Measurements from ENCODE around the gene LGR4. TPM values are rescaled to one million over a fixed set of nuclear protein-coding genes. Genes with fewer than 3 reads are reported as not detected.

The LGR4 gene
- total and polyA plus RNA-seq, 2 donors (not counting 1 experiment from before 2014, with no cell fraction given): 0.92 to 3.3 TPM

DNA sequence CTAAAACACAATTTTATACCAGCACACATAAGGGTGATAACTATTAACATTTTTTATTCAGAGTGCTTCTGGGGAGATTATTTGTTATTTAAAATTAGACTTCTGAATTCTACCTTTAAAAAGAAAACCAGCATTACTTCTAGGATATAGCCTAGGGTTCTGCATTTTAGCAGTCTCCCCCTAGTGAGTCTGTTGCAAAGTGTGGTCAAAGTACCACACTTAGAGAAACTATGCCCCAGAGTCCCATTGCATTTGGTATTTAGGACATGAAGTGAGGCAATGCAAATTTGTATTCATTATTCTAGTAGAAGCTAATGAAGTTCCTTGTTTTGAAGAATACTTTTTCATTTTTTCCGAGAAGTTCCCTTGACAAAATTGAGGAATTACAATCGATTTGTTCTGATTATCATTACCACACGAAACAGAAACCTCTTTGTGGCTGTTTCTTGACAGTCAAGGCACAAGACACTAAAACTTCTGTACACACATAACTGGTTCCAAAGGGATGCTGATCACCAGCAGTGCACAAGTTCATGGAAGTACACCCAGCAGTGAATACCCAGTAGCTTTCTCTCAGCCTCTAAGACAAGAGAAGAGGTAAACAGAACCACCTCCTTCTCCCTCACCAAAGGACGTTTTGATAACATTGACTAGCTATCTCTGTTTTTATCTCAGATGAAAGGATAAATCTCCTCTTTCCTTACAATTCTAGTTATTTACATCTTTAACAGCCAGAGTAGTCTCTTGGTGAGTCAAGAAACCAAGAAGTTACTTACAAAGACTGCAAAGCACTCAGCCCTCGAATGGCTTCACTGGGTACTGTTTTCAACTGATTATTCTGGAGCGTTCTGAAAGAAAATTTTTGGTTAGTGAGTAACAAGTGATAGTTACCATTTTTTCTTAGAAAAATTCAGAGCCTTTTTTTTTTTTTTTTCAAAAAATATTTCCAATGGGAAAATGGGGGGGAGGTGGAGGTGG is 82.0 kb downstream of the LGR4 start:
- Histone ChIP-seq H3K4me2 (replicated peaks; ENCODE audit: low read depth, low read length, poor library complexity, severe bottlenecking) (no peak overlapping the region), H3K9me3 (ENCODE audit: control extremely low read depth in 1 of 3, control insufficient read depth in 2 of 3, insufficient read depth in 1 of 3, low read length in 2 of 3) (no peaks in the 10 kb centered on the region), H3K79me2 (ENCODE audit: control insufficient read depth, insufficient read depth, low read length) (no peaks in the 10 kb centered on the region), H3K9ac (ENCODE audit: low read length) (no peak overlapping the region), H3K27me3 (replicated peaks in 1 of 4; ENCODE audit: control extremely low read depth in 1 of 4, control insufficient read depth in 3 of 4, insufficient read depth in 4 of 4, low read length in 3 of 4) (no peaks in the 10 kb centered on the region), H3K4me3 (ENCODE audit: control extremely low read depth in 1 of 5, extremely low read depth in 1 of 5, insufficient read depth in 1 of 5, low read depth in 2 of 5, low read length in 4 of 5) (no peak overlapping the region), H3K4me1 (ENCODE audit: control insufficient read depth in 2 of 2, insufficient read depth in 2 of 2, low read length in 2 of 2) (no peaks in the 10 kb centered on the region), H3K36me3 (replicated peaks in 1 of 2; ENCODE audit: control extremely low read depth in 1 of 2, control insufficient read depth in 1 of 2, extremely low read depth in 1 of 2, insufficient read depth in 2 of 2, low read length in 1 of 2) (no peaks in the 10 kb centered on the region), H3K27ac (ENCODE audit: low read length in 2 of 2) (no peak overlapping the region), H4K20me1 (ENCODE audit: control insufficient read depth, insufficient read depth, low read length, poor library complexity, severe bottlenecking) (no peaks in the 10 kb centered on the region), H2AFZ (ENCODE audit: insufficient read depth, low read depth, low read length, poor library complexity, severe bottlenecking) (no peak overlapping the region)
- Mint-ChIP-seq H3K4me3 (no peak overlapping the region), H3K27me3 (no peaks in the 10 kb centered on the region), H3K4me1 (no peaks in the 10 kb centered on the region), H3K9me3 (ENCODE audit: insufficient read depth) (no peaks in the 10 kb centered on the region), H3K27ac (no peak overlapping the region)
- TF ChIP-seq, protein P1, sequence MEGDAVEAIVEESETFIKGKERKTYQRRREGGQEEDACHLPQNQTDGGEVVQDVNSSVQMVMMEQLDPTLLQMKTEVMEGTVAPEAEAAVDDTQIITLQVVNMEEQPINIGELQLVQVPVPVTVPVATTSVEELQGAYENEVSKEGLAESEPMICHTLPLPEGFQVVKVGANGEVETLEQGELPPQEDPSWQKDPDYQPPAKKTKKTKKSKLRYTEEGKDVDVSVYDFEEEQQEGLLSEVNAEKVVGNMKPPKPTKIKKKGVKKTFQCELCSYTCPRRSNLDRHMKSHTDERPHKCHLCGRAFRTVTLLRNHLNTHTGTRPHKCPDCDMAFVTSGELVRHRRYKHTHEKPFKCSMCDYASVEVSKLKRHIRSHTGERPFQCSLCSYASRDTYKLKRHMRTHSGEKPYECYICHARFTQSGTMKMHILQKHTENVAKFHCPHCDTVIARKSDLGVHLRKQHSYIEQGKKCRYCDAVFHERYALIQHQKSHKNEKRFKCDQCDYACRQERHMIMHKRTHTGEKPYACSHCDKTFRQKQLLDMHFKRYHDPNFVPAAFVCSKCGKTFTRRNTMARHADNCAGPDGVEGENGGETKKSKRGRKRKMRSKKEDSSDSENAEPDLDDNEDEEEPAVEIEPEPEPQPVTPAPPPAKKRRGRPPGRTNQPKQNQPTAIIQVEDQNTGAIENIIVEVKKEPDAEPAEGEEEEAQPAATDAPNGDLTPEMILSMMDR (IDR thresholded peaks at IDR 0.05): no peak
- TF ChIP-seq EZH2 (IDR thresholded peaks at IDR 0.05; ENCODE audit: borderline replicate concordance, insufficient read depth, low read depth, low read length, poor library complexity, severe bottlenecking): no peak
- DNase-seq (no peak), ATAC-seq (ENCODE audit: low read depth) (no peak)
- intact Hi-C loops (cut with micrococcal nuclease): no loop called here
- WGBS (ENCODE audit: insufficient coverage): 100% methylated on average over 3 of the region's 6 CpGs
- CTCF ChIA-PET: no interaction called here
- POLR2A ChIA-PET: no interaction called here

DNA sequence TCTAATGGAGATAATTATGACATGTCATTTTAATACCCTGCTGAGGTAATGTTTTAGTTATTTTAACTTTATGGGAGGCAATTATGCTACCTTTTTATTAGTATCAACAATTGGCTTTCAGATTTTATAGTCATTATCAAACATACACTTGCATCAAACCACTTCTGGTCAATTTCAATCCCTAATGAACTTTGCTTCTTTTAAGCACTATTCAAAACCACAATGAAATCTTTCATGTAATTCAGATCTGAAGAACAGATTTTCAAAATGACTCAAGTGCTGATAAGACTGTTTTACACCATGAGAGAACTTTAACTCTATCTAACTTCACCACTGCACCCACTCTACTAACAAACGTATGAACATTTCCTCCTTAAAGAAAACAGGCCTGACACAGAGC is 83.7 kb downstream of the LGR4 start:
- Histone ChIP-seq H4K20me1 (ENCODE audit: control insufficient read depth, insufficient read depth, low read length, poor library complexity, severe bottlenecking) (no peaks in the 10 kb centered on the region), H3K27me3 (replicated peaks in 1 of 4; ENCODE audit: control extremely low read depth in 1 of 4, control insufficient read depth in 3 of 4, insufficient read depth in 4 of 4, low read length in 3 of 4) (no peaks in the 10 kb centered on the region), H3K4me3 (ENCODE audit: control extremely low read depth in 1 of 5, extremely low read depth in 1 of 5, insufficient read depth in 1 of 5, low read depth in 2 of 5, low read length in 4 of 5) (no peak overlapping the region), H3K4me1 (ENCODE audit: control insufficient read depth in 2 of 2, insufficient read depth in 2 of 2, low read length in 2 of 2) (no peaks in the 10 kb centered on the region), H3K9me3 (ENCODE audit: control extremely low read depth in 1 of 3, control insufficient read depth in 2 of 3, insufficient read depth in 1 of 3, low read length in 2 of 3) (no peaks in the 10 kb centered on the region), H3K4me2 (replicated peaks; ENCODE audit: low read depth, low read length, poor library complexity, severe bottlenecking) (no peak overlapping the region), H3K27ac (ENCODE audit: low read length in 2 of 2) (no peak overlapping the region), H3K36me3 (replicated peaks in 1 of 2; ENCODE audit: control extremely low read depth in 1 of 2, control insufficient read depth in 1 of 2, extremely low read depth in 1 of 2, insufficient read depth in 2 of 2, low read length in 1 of 2) (no peaks in the 10 kb centered on the region), H3K79me2 (ENCODE audit: control insufficient read depth, insufficient read depth, low read length) (no peaks in the 10 kb centered on the region), H3K9ac (ENCODE audit: low read length) (no peak overlapping the region), H2AFZ (ENCODE audit: insufficient read depth, low read depth, low read length, poor library complexity, severe bottlenecking) (no peak overlapping the region)
- Mint-ChIP-seq H3K9me3 (ENCODE audit: insufficient read depth) (no peaks in the 10 kb centered on the region), H3K4me3 (no peak overlapping the region), H3K27ac (no peak overlapping the region), H3K4me1 (no peaks in the 10 kb centered on the region), H3K27me3 (no peaks in the 10 kb centered on the region)
- POLR2A ChIA-PET: no interaction called here
- WGBS (ENCODE audit: insufficient coverage): no CpG with 5 or more reads among the region's 1 CpG
- no peak for TF ChIP-seq EZH2 (IDR thresholded peaks at IDR 0.05; ENCODE audit: borderline replicate concordance, insufficient read depth, low read depth, low read length, poor library complexity, severe bottlenecking)
- TF ChIP-seq, protein P1 (IDR thresholded peaks at IDR 0.05): no peak
- intact Hi-C loops (cut with micrococcal nuclease): no loop called here
- no peak for ATAC-seq (ENCODE audit: low read depth)
- CTCF ChIA-PET: no interaction called here
- DNase-seq: no peak
